DMS 273 treated with DMSO at 0.1 percent for 48 hours (cell line): ENCODE data around the gene STK11.
A peak's percentile ranks its signal among the peaks of the same experiment; 100 is the strongest.
"Not testable (repeated sequence)": the region's sequence is repeated elsewhere in the genome, so short reads cannot be mapped to it uniquely, and the experiment has no call there.

ENCODE experiments used
- DNase-seq: peaks from one replicate; lab custom pipeline; 2025; lab: John Stamatoyannopoulos, UW

Gene STK11

GRCh38 chr19:1169411-1169791 lies 36.2 kb upstream of the STK11 start:
- DNase-seq: no peak

- no peak for DNase-seq
These were observed 35.4 kb upstream of the STK11 start for GRCh38 chr19:1169921-1170885.

GRCh38 chr19:1170938-1171754 lies 34.4 kb upstream of the STK11 start:
- no peak for DNase-seq

- no peak for DNase-seq
These were observed 33.7 kb upstream of the STK11 start for GRCh38 chr19:1171755-1172352.

GRCh38 chr19:1172353-1173158 lies 33.0 kb upstream of the STK11 start:
- DNase-seq: peak; percentile 77

- DNase-seq: no peak
These were observed 32.3 kb upstream of the STK11 start for GRCh38 chr19:1173159-1173844.

- DNase-seq: peak; percentile 46
These were observed 31.5 kb upstream of the STK11 start, which contains the start of gene SBNO2 for GRCh38 chr19:1173845-1174809. Gene SBNO2 (minus strand): TSS chr19:1174268. CDS start chr19:1154276, 19,992 bp downstream.

- DNase-seq: no peak
These were observed 28.1 kb upstream of the STK11 start for GRCh38 chr19:1177322-1178114.

GRCh38 chr19:1181606-1182005 lies 24.0 kb upstream of the STK11 start:
- no peak for DNase-seq

GRCh38 chr19:1182068-1182467 lies 23.5 kb upstream of the STK11 start:
- no peak for DNase-seq

- no peak for DNase-seq
These were observed 22.9 kb upstream of the STK11 start for GRCh38 chr19:1182727-1183126.

- DNase-seq: no peak
These were observed 21.9 kb upstream of the STK11 start for GRCh38 chr19:1183543-1184172.

GRCh38 chr19:1189419-1189818 lies 16.2 kb upstream of the STK11 start:
- no peak for DNase-seq

- DNase-seq: no peak
These were observed 6.0 kb upstream of the STK11 start for GRCh38 chr19:1199531-1199930.

- not testable (repeated sequence) for DNase-seq
These were observed 5.0 kb upstream of the STK11 start for GRCh38 chr19:1200614-1201013.

- no peak for DNase-seq
These were observed 729 bp downstream of the STK11 start for GRCh38 chr19:1206150-1206863.

- no peak for DNase-seq
These were observed 1.4 kb downstream of the STK11 start for GRCh38 chr19:1206864-1207450.
